ENCODE data around the gene ZFY.

DNA sequence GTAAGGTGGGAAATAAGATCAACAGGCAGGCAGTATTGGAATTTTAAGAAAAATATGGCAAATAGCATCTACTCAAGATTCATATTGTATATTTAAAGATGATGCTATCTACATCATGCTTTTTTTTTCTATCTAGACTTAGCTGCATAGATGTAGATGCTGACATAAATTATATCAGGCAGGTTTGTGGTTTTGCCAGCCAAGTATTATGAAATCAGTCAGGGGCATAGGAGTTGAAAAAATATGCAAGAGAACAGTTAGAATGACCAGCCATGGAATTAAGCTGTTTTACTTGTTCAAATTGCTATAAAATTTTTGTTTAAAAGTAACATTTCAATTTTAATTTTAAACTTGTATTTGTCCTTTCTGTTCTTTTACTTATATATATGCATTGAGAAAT, 34.4 kb downstream of the ZFY start:
- TF ChIP-seq, protein P1, sequence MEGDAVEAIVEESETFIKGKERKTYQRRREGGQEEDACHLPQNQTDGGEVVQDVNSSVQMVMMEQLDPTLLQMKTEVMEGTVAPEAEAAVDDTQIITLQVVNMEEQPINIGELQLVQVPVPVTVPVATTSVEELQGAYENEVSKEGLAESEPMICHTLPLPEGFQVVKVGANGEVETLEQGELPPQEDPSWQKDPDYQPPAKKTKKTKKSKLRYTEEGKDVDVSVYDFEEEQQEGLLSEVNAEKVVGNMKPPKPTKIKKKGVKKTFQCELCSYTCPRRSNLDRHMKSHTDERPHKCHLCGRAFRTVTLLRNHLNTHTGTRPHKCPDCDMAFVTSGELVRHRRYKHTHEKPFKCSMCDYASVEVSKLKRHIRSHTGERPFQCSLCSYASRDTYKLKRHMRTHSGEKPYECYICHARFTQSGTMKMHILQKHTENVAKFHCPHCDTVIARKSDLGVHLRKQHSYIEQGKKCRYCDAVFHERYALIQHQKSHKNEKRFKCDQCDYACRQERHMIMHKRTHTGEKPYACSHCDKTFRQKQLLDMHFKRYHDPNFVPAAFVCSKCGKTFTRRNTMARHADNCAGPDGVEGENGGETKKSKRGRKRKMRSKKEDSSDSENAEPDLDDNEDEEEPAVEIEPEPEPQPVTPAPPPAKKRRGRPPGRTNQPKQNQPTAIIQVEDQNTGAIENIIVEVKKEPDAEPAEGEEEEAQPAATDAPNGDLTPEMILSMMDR (IDR thresholded peaks at IDR 0.05), result no peak
- TF ChIP-seq EZH2 (IDR thresholded peaks at IDR 0.05; ENCODE audit: borderline replicate concordance, insufficient read depth, low read depth, low read length, poor library complexity, severe bottlenecking), result no peak

All from B cell (primary cell).